HepG2 (cell line): ENCODE measurements around the gene NDST1.

Experiments
- ASH2L ChIP-seq: fragments of 300-600, 200-600 bp; sonication (generic); IDR thresholded peaks from 2 replicates; pipeline ENCODE4 v1.7.0; 2017; ENCODE audit warnings: low read depth, mild to moderate bottlenecking, moderate library complexity, mixed read lengths, low read length; ENCODE audit not compliant: insufficient read length
- CENPX ChIP-seq: sonication (generic); formaldehyde crosslinking; IDR thresholded peaks from 2 replicates; pipeline ENCODE4 v1.9.0; 2021; ENCODE audit warnings: mild to moderate bottlenecking, missing genetic modification reagents, moderate library complexity
- EZH2 ChIP-seq: conservative IDR thresholded peaks from 2 replicates; pipeline ENCODE4 v1.6.1; 2012; ENCODE audit warnings: mild to moderate bottlenecking, low read depth, low read length, moderate library complexity
- KDM5A ChIP-seq: fragments of 200-600 bp; sonication (generic); IDR thresholded peaks from 2 replicates; pipeline ENCODE4 v1.7.0; 2018; ENCODE audit warnings: antibody characterized with exemption, mild to moderate bottlenecking, low read length, borderline replicate concordance
- MAFK ChIP-seq, 2 experiments: IDR thresholded peaks in 1 of 2; conservative IDR thresholded peaks in 1 of 2; 2 replicates each; pipeline ENCODE4 v1.6.1; 2011; ENCODE audit warnings: improper control_type of control experiment in 2 of 2, low read length in 2 of 2
- POGZ ChIP-seq: sonication (generic); formaldehyde crosslinking; IDR thresholded peaks from 2 replicates; pipeline ENCODE4 v1.4.0; 2020; ENCODE audit warnings: mild to moderate bottlenecking, missing genetic modification reagents
- ZNF263 ChIP-seq: sonication (generic); formaldehyde crosslinking; IDR thresholded peaks from 2 replicates; pipeline ENCODE4 v1.4.0; 2020; ENCODE audit warnings: missing genetic modification reagents
- ZNF788 ChIP-seq: sonication (generic); formaldehyde crosslinking; IDR thresholded peaks from 2 replicates; pipeline ENCODE4 v1.5.0; 2020; ENCODE audit warnings: mild to moderate bottlenecking, missing genetic modification reagents, borderline replicate concordance
- TF ChIP-seq, protein P1 (sequence below): sonication (generic); formaldehyde crosslinking; IDR thresholded peaks from 2 replicates; pipeline ENCODE4 v1.4.0; 2020; ENCODE audit warnings: missing genetic modification reagents

DNA sequence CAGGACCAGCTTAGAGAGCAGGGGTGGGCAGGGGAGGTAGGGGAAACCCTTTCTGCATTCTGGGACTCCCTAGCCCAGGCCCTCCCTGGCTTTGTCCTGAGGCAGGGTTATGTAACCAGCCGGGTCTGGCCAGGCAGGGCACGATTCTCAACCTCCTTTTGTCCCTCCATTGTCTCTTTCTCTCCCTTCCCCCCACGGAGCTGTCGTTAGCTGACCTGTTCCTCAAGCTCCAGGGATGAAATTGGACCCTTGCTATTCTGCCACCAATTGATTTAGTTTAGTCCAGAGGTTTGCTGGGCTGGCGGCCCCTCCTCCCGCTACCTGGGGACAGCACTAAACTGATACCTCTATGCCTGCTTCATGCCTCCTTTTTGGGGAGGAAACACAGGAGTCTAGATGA is 9.4 kb upstream of the NDST1 start:
- TF ChIP-seq ZNF263 (CRISPR knock-in tag) (no peak), EZH2 (no peak), ASH2L (no peak), CENPX (CRISPR knock-in tag) (no peak), POGZ (CRISPR knock-in tag) (no peak), ZNF788 (CRISPR knock-in tag) (no peak), MAFK (conservative IDR thresholded peaks at IDR 0.05 in 1 of 2, IDR thresholded peaks at IDR 0.05 in 1 of 2; ENCODE audit: low read length in 2 of 2) (no peak), KDM5A (no peak)
- TF ChIP-seq, protein P1, sequence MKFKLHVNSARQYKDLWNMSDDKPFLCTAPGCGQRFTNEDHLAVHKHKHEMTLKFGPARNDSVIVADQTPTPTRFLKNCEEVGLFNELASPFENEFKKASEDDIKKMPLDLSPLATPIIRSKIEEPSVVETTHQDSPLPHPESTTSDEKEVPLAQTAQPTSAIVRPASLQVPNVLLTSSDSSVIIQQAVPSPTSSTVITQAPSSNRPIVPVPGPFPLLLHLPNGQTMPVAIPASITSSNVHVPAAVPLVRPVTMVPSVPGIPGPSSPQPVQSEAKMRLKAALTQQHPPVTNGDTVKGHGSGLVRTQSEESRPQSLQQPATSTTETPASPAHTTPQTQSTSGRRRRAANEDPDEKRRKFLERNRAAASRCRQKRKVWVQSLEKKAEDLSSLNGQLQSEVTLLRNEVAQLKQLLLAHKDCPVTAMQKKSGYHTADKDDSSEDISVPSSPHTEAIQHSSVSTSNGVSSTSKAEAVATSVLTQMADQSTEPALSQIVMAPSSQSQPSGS (CRISPR knock-in tag): no peak
